Activated CD8-positive, alpha-beta memory T cell treated with anti-CD3 and anti-CD28 coated beads for 48 hours (primary cell): ENCODE data around the gene KCNK3.
"Not testable (repeated sequence)": the region's sequence is repeated elsewhere in the genome, so short reads cannot be mapped to it uniquely, and the experiment has no call there.

Source experiments
- DNase-seq, 3 experiments: peaks; one replicate each; pipeline ENCODE4 v3.0.0-alpha.2; 2020; ENCODE audit warnings: low read depth in 2 of 3, low spot score in 2 of 3

The KCNK3 gene

GRCh38 chr2:26754972-26755670 lies 62.6 kb downstream of the KCNK3 start:
- no peak for DNase-seq

- no peak for DNase-seq
Observed at GRCh38 chr2:26756337-26756736, 63.8 kb downstream of the KCNK3 start.

GRCh38 chr2:26757873-26758789 lies 65.6 kb downstream of the KCNK3 start:
- no peak for DNase-seq

- DNase-seq: no peak
Observed at GRCh38 chr2:26758790-26759321, 66.3 kb downstream of the KCNK3 start.

- no peak for DNase-seq
Observed at GRCh38 chr2:26759845-26760244, 67.3 kb downstream of the KCNK3 start.

GRCh38 chr2:26760991-26761390 lies 68.5 kb downstream of the KCNK3 start:
- not testable (repeated sequence) for DNase-seq

GRCh38 chr2:26763019-26763418 lies 70.5 kb downstream of the KCNK3 start:
- no peak for DNase-seq

GRCh38 chr2:26764078-26764887 lies 71.8 kb downstream of the KCNK3 start, which contains the start of gene SLC35F6:
Gene SLC35F6, plus strand, starts transcription at chr2:26764284. Its CDS starts 66 bp downstream, at chr2:26764350.
- DNase-seq: peak; percentile 60 to 68 (median 62)

GRCh38 chr2:26764906-26765305 lies 72.4 kb downstream of the KCNK3 start:
- DNase-seq: no peak

- no peak for DNase-seq
Observed at GRCh38 chr2:26765475-26766200, 73.1 kb downstream of the KCNK3 start.

GRCh38 chr2:26767129-26767528 lies 74.6 kb downstream of the KCNK3 start:
- DNase-seq: no peak

GRCh38 chr2:26767894-26768487 lies 75.5 kb downstream of the KCNK3 start:
- no peak for DNase-seq

- DNase-seq: no peak
Observed at GRCh38 chr2:26768759-26769088, 76.2 kb downstream of the KCNK3 start.

GRCh38 chr2:26769089-26769761 lies 76.7 kb downstream of the KCNK3 start:
- peak in 1 of 3 experiments; percentile 19 for DNase-seq

- DNase-seq: no peak
Observed at GRCh38 chr2:26770986-26771586, 78.6 kb downstream of the KCNK3 start.

GRCh38 chr2:26772064-26773001 lies 79.8 kb downstream of the KCNK3 start:
- DNase-seq: no peak

GRCh38 chr2:26776195-26776800 lies 83.8 kb downstream of the KCNK3 start:
- DNase-seq: no peak

GRCh38 chr2:26778098-26778497 lies 85.6 kb downstream of the KCNK3 start:
- no peak for DNase-seq
